Kidney capillary endothelial cell (primary cell): ENCODE results near the gene RAB33A.
"Not testable (repeated sequence)": the region's sequence is repeated elsewhere in the genome, so short reads cannot be mapped to it uniquely, and the experiment has no call there.

ENCODE experiments used
- DNase-seq: peaks from one replicate; pipeline ENCODE4 v3.0.0-alpha.2; 2018; ENCODE audit warnings: low spot score

Gene RAB33A

DNA sequence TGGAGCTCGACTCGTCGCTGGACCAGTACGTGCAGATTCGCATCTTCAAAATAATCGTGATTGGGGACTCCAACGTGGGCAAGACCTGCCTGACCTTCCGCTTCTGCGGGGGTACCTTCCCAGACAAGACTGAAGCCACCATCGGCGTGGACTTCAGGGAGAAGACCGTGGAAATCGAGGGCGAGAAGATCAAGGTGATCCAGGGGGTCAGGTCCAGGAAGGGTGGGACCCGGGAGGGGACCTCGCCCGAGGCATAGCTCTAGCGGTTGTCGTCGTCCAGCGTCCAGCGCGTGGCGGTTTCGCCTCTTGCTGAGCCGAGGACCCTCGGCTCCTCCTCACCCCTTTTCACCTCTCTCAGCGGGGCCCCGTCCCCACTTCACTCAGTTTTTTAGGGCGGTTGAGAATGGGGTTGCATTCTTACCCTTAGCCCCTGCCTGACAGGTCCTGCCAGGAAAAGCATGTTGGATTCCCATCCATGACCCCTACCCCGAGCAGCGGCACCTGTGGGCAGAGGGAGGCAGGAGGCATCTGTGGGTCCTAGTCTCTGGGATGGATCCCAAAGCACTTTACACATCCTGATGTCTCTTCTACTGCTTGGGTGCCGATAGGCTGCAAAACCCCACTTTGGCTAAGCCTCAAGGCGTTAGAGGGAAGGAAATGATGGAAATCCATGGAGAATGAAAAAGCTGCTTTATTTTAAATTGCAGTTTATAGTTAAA lies 524 bp downstream of the RAB33A start:
- DNase-seq: no peak

DNA sequence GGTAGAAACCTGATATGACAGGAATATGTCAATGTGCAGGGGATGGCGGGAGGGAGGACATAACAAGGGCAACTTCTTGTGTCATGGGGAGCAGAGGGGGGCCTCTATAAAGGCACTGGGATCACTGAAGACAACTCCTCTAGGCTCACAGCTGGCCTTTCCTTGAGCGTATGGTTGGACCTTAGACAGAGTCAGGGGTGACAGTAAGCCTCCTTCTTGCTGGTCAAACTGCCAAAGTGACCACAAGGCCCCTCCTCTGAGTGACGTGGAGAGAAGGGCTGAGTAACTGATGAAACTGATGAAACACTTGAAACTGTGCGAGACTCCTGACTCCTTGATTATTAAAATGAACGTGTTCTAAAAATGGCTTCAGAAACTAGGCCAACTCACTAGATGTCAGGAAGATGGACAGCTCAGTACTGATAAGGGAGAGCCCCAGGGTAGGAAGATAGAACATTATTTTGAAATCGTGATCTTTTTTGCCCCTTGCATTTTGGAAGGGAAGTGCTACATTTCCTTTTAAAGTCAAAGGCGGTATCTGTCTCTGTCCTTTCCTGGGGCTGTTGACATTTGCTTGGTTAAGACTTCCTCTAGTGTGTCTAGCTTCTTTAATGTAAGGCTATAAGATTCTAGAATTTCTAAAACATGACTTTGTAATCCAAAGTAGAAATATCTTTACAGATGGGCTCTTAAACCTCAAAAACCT lies 1.6 kb downstream of the RAB33A start:
- DNase-seq: no peak

DNA sequence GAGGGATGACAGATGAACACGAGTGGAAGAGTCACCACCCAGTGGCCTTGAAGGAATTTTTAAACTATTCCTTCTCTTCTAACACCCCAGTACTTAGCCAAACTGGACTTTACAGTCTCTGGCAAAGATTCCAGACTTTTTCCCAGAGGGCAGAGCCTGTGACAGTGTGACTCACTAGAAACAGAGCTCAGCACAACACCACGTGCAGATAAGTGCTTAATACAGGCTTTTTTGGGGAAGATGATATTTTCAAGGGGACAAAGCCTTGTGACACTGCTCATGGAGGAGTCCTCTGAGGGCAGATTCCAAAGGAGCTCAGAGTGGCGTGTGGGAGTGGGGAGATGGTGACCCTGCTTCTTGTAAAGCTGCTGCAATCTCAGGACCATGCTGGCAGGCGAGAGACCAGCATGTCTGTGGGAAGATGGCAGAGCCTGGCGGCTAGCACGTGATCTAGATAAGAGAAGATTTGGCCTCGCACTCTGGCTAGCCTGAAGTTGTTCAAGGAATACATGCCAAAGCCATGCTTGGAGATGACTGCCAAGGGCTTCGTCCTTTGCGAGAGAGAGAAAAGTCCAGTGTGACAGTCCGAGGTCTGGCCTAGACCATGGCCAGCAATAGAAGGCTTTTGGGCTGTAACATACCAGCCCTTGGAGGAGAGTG lies 2.4 kb downstream of the RAB33A start:
- DNase-seq: no peak

DNA sequence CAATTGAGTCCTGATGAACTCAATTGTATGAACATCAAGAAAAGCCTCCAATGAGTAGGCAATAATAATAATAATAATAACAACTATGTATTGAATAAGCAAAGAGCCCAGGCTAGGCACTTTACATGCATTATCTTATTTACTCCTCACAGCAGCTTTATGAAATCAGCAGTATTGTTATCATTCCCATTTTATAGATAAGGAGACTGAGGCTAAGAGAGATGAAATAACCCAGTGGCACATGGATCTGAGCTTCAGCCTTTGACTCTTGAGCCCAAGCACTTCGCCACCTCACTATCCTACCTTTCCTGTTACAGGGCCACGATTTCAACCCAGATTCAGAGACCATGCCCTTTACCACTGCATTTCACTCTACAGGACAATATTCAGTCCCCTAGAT lies 3.2 kb downstream of the RAB33A start:
- DNase-seq: no peak

DNA sequence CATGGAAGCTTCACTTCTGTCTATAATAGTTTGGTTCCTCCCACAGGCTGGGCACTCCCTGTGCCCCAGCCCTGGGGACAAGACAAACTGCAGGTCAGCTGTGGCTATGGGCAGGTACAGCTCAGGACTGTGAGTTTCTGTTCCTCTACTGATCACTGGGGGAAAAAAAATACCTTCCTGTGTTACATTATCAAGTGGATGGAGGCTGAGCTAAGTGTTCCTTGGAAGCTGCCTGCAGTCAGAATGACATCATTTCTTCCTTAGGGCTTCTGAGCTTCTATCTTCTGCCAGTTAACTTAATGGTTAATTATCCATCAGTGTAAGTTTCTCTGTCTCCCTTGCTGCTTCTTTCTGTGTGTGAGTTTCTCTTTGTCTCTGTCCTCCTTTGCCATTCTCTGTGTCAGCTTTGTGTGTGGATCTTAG lies 4.6 kb downstream of the RAB33A start:
- no peak for DNase-seq

DNA sequence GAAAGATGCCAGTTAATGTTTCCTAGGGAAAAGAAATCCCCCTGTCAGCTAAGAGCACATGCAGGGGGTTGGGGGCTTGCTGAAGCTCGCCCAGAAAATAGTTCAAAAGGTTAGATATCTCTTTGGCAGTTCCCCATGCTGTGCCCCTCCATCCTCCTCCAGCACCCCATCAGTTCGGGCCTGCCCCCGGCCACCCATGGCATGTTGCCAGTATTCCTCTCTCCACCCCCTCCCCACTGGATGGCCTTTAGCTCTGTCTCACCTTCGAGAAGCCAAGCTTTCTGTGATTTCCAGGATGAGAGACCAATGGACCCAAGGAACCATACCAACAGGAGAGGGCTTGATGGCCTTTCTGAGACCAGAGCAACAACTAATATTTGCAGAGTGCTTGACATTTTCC lies 5.2 kb downstream of the RAB33A start:
- DNase-seq: no peak

DNA sequence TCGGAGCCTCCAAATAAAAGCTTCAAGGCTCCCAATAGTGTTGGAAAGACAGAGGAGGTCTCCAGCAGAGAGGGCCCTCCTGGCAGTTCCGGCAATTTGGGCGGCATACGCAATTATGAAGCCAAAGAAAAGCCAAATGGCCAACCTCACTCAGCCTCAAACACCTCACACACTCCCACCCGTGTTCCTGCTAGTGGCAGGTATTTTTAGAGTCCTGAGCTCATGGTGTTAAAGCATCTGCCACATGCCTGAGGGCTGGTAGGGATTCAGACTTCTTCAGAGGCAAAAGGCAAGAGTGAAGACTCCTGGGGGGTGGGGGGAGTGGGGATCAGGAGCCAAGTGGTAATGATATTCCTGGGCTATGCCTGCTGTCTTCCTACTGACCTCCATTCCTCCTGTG lies 7.4 kb downstream of the RAB33A start:
- no peak for DNase-seq

DNA sequence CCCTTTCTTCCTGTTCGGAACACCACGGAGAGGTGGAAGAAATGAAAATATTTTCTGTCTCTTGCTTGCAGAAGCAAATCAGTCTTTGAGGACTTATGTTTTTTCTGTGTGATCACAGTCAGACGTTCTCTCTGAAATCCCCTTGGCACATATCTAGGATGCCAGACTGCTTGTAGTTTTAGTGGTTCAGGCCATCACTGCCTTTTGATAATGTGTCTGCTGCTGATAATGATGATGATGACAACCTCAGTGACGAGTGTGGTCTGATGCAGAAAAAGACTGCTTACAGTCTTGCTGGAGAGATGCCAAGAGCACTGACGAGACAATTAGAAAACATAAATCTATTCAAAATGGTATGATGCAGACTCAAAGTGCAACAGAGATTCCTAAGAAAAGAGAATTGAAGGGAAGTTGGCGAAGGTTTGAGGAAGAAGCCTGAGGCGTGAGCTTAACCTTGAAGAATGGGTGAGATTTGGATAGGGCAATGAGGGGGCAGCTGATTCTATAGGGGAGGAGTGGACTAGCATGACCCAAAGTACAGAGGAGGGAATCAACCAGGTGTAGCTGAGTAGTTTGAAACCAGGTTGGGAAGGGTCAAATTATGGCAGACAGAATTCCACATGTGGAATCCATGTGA lies 7.9 kb downstream of the RAB33A start:
- DNase-seq: no peak

DNA sequence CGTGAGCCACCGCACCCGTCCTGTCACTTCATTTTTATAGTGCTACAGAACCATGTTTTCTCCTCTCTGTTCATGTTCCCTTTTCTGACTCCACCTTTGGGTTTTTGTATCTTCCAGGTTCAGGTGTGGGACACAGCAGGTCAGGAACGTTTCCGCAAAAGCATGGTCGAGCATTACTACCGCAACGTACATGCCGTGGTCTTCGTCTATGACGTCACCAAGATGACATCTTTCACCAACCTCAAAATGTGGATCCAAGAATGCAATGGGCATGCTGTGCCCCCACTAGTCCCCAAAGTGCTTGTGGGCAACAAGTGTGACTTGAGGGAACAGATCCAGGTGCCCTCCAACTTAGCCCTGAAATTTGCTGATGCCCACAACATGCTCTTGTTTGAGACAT lies 12.4 kb downstream of the RAB33A start:
- DNase-seq: no peak

DNA sequence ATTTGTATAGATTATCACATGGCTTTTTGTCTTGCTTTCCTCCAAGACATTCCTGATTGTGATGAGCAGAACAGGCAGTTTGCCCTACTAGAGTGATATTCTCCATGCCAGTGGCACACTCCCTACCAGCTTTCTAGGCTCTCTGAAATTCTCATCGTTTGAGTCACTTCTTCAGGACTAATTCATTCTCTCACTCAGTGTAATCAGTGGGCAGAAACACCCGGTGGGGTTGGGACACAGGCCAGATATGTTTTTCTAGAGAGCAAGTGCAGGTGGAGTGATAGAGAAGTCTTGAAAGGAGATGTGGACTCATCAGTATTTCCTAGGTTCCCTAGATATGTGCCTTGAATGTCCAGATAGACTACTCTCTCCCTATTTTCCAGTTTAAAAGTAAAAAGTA lies 13.1 kb downstream of the RAB33A start:
- no peak for DNase-seq

DNA sequence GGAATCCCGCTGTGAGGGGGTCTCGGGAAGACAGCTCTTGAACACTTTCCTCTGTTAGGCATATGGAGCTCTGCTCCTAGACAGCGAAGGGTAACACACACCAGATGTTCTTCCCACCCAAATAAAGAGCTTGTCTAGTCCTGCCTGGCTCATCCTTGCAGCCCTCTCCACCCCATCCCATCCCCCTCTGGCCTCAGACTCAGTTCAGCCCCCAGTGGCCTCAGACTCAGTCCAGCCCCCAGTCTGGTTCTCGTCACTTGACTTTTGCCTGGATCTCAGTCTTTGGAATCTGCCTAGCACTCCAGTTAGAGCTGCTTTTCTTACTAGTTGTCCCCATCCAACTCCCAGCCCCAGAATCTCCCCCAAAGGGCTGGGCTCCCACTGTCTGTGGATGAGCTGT lies 14.9 kb downstream of the RAB33A start:
- DNase-seq: no peak

DNA sequence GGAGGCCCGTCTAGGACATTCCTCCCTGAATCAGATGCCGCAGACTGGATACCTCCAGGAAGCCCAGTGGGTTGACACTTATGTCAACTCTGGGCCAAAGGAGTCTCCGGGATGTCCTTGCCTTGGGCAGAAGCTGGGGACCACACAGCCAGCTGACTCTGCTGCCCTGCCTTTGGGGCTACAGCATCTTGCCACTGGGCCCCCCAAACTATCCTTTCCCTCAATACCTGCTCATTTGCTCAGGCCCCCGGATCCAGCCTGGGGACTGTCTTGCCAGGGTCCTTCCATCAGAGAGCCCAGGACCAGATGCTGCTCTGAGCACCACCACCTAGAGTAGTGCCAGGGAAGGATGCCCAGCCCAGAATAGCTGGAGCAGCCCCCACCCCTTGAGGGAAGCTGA lies 19.0 kb downstream of the RAB33A start:
- no peak for DNase-seq

DNA sequence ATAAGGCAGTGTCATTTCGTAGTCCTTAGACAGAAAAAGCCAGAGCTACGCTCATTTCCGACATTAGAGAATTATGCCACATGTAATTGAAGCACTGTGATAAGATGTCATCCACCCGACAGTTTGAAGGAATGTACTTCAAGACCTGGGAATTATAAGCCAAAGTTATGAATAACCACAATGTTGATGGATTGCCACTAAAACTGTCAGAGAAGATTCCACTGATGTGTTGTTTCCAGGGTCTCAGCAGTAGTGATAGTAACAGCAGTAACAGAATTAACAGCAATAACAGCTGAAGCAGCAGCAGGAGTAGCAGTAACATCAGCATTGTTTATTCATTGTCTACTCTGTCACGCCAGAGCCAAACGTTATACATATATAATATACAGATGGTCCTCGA lies 24.7 kb downstream of the RAB33A start:
- DNase-seq: no peak

DNA sequence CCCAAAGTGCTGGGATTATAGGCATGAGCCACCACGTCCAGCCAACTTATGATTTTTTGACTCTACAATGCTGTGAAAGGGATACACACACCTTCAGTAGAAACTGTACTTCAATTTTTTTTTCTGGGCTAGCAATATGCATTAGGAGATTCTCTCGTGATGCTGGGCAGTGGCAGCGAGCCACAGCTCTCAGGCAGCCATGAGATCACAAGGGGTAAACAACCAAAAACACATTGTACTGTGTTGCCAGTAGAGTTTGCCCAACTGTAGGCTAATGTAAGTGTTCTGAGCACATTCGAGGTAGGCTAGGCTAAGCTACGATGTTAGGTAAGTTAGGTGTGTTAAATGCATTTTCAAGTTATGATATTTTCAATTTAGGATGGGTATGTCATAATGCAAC lies 25.7 kb downstream of the RAB33A start:
- DNase-seq: no peak

DNA sequence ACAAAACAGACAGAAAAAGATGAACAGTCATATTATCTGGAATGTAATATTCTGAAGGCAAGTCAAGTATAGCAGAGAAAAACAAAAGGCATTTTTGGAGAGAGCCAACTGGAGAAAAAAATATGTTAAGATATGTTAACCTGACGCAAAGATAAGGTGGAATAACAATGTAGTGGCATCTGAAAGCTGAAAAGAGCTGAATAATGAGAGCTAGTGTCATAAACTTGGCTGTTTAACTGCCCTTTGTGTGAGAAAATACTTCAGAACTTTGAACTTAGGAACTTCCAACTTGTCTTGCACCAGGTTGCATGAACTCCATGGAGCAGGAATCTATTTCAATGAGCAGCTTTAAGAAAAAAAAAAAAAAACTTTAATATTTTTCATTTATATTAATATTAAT lies 32.9 kb downstream of the RAB33A start:
- DNase-seq: no peak

DNA sequence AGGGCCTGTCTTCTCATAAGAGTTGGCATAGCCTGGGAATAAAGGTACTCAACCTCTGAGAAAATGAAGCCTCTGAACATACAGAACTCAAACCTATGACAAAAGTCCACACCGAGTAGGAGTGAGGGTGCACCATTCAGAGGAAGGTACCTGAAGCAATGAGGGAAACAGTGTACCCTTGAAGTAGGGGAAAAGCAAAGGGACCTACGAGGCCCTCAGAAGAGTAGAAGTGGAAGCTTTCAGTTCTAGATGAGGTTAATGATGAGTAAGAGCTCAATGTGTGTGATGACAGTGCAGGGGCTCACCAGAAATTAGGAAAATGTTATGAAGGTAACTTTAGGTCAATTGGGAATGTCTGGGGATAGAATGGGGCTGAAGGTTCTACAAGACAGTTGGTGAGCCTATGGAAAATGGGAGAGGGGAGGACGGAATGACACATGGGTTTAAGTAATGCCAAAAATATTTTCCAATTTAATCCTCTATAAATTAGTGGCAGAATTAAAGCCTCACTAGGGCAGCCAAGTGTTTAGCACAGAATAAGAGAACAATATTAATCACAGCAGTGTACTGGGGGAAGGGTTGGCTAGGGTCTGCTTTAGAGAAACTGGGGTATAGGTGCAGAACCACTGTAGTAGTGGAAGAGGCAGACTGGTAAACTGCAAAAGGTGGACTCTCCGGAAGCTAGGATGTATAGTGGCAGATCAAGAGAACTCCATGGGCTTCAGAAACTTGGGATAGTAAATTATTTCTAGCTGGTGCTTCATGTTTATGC lies 39.8 kb downstream of the RAB33A start:
- DNase-seq: no peak

DNA sequence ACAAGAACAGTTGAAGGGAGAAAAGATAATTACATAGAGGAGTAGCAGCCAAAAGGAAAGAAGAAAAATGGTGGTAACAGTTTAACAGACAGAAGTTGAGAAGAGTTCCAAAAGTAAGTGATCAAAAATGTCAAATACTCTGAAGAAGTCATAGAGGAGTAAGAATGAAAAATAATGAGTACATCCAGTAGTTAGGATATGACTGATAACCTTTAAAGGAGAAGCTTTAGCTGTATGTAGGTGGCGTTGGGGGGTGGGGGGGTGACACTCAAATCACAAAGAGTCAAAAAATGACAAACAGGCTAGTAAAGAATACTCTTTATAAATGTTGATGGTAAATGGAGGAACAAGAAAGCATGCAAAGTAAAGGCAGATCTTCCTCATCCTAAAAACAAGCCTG lies 40.6 kb downstream of the RAB33A start:
- no peak for DNase-seq

DNA sequence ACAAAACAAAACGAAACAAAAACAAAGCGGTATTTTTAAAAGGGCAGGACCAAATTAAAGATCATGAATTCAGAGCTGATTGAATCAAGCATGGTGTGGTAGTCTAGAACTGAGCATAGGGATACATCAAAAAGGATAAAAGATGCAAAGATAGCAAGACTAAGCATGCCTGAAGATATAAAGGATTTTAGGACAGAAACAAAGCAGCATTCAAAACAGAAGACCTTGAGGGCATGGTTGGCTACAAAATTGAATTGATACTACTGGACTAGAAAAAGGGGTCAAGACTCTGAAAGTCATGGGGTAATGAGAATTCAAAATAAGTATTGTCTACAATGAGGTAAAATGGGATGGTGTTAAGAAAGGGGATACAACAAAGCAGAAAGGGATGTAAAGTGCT lies 41.6 kb downstream of the RAB33A start:
- no peak for DNase-seq

DNA sequence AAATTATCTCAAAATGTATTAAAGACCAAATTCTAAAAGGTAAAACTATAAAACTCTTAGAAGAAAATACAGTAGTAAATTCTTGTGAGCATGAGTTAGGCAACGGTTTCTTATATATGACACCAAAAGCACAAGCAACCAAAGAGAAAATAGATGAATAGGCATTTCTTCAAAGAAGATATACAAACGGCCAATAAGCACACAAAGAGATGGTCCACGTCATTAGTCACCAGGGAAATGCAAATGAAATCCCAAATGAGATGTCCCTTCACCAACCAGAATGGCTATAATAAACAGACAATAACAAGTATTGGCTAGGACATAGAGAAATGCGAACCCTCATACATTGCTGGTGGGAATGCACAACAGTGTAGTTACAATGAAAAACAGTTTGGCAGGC lies 44.6 kb downstream of the RAB33A start:
- DNase-seq: no peak

DNA sequence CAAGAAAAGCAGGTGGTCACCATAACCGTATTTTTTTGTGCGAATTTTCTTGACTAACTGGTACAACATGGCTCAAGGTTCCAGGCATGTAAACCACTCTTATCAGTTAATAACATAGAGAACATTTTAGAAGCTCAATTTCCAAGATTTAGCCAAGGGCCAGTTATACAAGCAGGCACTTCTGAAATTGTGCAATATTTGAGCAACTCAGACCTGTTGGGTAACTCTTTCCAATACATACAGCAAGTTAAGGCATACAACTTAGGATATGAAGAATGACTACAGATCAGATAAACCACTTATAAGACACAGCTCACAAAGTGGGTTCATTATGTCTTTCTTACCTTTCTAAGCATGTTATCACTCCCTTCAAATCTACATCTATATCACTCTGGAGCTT lies 53.0 kb downstream of the RAB33A start:
- DNase-seq: no peak

DNA sequence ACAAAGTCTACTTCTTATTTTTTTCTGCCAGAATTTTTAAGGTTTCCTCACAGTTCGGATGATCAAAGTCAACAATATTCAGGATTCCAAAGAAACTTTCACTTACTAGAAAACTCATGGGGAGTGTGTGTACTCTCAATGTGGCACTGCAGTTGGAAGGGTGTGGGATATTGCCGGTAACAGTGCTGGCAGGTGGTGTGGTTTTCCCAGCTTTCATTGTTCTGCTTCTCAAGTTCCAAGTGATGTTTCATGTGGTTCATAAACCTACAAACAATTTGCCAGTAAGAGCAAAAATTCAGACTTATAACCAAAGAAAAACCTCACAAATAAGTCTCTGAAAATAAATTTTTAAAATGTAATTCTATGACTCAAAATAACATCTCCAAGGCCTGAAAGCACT lies 57.1 kb downstream of the RAB33A start:
- DNase-seq: no peak

DNA sequence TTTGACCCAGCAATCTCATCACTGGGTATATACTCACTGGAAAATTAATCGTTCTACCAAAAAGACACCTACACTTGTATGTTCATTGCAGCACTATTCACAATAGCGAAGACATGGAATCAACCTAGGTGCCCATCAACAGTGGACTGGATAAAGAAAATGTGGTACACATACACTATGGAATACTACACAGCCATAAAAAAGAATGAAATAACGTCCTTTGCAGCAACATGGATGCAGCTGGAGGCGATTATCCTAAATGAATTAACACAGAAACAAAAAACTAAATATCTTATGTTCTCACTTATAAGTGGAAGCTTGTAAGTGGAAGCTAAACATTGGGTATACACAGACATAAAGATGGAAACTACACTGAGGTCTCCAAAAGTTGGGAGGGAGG lies 59.4 kb downstream of the RAB33A start:
- not testable (repeated sequence) for DNase-seq
